Activated T-helper 1 cell treated with Interleukin-2 at 50 U/mL for 16 hours (primary cell): ENCODE data around the gene RXFP4.
"Not testable (repeated sequence)": the region's sequence is repeated elsewhere in the genome, so short reads cannot be mapped to it uniquely, and the experiment has no call there.

ENCODE experiments used
- DNase-seq: peaks from one replicate; pipeline ENCODE4 v3.0.0-alpha.2; 2020; ENCODE audit warnings: low read depth

The RXFP4 gene

DNA sequence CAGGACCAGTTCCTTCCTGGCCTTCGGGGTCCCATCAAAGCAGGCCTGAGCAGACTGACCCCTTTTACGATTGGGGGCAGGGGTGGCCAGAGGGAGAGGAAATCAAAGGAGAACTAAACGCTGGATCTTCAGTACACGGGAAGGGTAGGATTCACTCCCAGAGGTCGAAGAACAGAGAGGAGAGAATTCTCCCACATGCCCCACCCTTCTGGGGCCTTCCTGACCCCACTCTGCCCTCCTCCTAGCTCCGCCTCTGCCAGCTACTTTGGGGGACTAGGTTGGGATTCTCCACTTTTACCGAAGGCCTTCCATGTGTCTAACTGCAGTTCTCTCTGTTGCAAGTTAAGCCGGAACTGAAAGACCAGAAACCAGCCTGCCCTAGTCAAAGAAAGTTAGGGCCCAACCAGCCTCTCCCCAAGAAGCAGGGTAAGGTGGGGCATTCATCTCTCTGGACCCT is 37.6 kb downstream of the RXFP4 start:
- no peak for DNase-seq

DNA sequence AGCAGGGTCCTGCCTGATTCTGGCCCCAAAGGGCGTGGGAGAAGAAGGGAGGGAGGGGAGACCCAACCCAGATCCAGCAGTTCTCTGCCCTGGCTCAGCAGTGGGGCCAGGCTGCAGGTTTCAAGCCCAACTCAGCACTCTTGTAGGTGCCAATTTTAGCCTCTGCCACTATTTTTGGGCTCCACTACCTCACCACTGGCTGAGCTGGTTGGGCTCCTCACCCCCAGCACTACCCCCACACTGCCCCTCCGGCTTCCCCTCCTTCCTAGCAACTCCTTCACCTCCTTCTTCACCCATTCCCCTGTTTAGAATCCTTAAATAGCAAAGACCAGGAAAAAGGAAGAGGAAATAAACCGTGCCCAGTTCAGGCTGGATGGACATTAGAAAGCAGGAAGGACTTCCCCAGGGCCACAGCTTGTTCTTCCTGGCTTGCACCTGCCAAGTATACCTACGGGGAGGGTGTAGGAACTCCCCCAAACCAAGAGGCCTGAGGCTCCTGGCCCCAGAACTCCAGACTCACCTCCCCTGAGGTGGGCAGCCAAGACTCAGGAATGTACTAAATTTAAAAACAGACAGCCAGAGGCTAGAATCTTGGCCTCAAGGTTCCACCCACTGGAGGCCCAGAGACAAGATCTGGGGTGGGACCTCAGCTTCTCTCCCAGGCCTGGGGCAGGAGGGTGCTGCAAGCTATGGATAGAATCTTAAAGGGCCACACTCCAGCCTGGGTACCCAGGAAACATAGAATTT is 38.3 kb downstream of the RXFP4 start:
- no peak for DNase-seq

DNA sequence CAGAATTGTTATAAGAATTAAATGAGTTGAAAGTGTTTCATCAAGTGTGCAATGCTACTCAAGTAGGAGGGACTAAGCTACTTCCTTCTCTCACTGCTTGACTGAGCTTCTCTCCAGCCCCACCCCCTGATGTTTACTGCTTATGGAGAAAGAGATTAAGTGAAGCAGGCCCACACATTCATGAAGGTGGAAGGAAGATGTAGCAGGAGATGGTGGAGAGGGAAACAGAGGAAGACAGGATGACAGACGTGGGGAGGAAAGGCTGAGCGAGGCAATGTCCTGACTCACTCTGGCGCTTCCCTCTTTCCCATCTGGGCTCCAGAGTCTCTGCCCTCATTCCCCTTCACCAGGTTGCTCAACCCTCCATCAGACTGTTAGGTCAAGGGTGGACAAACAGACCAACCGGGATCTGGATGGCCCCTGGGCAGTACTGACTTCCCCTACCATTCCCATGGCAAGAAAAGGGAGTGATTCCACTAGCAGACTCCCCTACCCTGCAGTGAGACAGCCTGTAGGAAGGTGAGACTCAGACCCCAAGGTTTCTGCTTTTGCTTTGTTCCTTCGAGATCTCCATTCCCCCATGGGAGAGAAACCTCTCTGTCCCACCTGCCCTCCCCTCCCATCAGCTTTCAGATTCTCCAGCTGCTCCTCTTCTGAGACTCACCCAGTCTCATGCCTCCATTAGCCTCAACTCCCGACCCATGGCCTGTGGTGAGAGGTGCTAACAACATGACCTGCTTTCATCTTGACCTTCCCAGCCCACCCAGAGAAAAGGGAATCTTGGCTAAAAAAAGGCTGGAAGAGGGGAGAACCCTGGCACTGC is 40.0 kb downstream of the RXFP4 start:
- no peak for DNase-seq

DNA sequence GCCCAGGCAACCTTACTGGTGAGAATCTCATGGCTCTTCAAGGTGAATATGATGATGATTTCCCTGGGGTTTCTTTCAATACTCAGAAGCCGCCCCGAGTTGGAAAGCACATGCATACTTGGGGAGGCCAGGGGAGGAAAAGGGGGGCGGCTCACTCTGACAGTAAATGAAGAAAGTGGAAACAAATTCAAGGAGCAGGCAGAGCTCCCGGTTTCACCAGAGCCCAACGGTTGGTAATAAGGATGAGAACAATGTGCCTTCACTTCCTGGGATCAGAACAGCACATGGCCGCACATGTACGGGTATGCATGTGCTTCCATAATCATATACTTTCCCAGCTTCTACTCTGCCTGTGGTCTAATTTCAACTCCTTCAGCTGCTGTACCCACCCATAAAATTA is 40.7 kb downstream of the RXFP4 start:
- DNase-seq = no peak

DNA sequence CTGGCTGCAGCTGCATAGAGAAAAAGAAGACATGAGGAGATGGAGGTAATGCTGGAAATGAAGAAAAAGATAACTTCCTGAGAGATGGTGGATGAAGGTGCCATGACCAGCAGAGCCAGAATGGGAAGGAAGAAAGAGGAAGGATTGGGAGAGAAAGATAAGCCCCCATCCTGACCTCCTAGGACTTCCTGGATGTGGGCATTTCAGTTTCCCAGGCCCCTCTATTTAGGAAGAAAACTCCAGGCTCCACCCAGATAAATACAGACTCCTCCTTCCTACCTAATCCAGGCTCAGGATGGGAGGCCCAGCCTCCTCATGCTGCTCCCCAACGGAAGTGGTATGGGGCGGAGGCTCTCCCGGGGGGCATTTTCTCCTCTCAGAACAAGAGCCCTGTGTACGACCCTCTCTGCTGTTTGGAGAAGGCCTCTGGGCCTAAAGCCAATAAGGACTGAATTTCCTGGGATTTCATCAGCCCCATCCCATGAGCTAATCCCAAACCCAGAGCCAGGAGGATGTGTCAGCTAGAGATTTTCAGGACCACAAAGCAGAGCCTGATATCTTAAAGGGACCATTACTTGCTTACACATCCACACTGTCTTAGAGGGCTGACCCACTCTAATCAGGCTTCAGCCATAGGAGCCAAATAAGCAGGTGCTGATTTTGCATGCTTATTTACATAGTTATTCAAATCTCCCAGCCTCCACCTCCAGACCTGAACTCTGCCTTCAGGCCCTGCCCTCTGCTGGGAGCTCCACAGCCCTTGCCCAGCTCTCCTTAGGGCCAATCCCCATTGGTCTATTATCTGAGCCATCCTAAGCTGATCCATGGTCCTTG is 42.0 kb downstream of the RXFP4 start:
- no peak for DNase-seq

DNA sequence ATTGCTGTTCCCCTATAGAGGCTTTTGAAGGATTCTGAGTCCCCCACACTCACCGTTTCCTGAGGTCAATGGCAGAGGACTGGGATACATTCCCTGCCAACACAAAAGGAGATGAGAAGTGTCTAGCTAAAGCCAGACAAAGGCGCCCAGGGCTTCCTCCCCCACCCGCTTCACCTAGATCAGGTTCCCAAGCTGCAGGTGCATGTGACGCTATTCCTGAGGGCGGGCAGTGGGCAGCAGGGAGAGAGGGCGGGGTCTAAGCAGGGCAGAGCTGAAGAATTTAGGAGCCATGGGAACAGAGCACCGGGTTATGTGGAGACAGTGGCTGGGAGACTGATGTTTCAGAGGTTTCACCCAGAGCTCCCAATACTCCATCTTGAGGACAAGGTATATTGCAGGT is 42.9 kb downstream of the RXFP4 start:
- DNase-seq = no peak

DNA sequence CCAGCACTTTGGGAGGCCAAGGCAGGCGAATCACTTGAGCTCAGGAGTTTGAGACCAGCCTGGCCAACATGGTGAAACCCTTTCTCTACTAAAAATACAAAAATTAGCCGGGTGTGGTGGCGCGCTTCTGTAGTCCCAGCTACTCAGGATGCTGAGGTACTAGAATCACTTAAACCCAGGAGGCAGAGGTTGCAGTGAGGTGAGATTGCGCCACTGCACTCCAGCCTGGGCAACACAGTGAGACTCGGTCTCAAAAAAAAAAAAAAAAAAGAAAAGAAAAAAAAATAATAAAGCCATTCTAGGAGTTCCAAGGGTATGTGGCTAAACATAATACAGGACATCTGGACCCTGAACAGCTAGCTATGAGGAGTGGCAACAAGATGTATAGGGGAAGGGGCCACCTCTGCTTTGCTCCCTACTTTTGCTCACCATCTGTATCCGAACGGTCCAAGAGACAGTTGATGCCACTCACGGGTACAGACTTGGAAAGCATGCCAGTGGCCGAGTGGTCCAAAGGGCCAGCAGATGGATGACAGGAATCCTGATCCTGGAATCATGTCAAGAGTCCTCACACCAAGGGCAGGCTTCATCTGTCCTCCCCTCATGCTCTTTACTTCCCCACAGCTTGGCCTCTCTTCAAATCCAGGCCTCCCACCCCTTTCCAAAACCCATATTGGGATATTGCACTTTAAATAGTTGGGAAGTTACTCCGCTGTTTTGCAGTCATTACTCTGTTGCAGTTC is 43.6 kb downstream of the RXFP4 start:
- not testable (repeated sequence) for DNase-seq

DNA sequence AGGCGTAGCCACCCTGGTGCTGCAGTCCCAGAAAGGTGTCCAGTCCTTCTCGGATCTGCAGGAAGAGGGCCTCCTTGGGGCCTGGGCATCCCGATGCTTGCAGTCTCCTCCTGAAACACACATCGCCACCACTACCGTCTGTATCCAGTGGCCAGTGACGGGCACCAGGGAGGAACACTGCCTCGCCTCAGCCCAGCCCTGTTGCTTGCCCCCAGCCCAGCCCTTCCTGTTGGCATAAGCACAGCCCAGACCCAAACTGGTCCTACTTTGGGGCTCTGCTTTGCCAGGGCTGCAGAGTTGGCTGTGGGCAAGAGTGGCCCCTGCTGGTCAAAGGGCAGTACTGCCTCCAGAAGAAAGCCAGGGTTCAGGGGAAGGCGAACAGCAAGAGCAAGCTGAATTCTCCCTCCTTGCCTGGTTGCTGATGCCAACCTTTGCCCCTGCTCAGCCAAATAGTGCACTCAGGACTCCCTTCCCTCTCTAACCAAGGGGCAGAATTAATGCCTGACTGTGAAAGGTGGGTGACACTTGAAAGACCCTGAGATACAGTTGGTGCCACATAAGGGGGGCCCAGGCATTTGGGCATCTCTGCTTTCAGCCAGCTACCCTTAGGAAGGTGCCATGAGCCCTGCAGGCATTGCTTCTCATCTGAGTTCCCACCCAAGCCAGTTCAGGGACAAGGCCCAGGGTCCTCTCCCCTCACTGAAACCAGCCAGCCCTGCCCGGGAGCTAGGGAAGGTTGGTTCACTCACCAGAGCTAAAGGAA is 48.0 kb downstream of the RXFP4 start:
- peak; percentile 64 for DNase-seq

DNA sequence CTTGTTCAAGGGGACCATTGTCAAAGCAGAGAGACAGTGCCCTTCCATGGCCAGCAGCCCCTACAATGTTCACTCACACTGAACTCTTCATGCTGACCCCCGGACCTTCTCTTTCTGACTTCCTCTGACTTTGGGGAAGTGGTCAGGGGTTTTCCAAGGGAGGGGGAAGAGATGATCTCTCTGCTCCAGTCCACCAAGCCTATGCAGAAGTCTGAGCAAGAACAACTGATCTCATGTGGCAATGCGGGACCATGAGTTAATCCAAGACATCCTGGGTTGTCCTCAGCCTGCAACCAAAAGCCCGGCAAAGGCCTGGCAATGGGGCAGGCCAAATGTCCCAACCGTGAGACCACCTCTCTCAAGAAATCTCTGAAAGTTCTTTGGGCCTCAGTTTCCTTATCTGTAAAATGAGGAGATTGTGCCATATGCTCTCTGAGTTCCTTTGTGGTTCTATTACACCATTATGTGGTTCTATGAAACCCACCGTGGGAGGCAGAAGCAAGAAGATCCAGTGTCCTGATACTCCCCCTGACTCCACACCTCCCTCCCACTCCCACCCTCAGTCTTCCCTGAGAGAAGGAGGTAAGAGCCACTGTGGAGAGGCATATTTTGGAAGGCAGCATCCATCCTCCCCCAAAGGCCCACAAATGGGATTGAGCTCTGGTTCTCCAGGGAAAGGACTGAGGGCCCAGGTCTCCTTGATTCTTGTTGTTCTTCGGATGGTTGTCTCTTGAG is 48.7 kb downstream of the RXFP4 start:
- no peak for DNase-seq
